Glomerular endothelial cell (primary cell): ENCODE measurements around the gene ADARB2. TPM values are rescaled to one million over a fixed set of nuclear protein-coding genes. Genes with fewer than 3 reads are reported as not detected.
"Not testable (repeated sequence)": the region's sequence is repeated elsewhere in the genome, so short reads cannot be mapped to it uniquely, and the experiment has no call there.

ENCODE experiments used
- DNase-seq: peaks from one replicate; pipeline ENCODE4 v3.0.0-alpha.2; 2011; ENCODE audit warnings: low read depth, low spot score; ENCODE audit errors: extremely low read depth
- total RNA-seq: library from RNA; depleted of rRNA; stranded (reverse); fragments of >200 nt; gene quantifications from 2 replicates; pipeline ENCODE4 v1.2.3, GENCODE V29; 2015

The ADARB2 gene
- total RNA-seq, 1 donor from 2014 or later = 0.23 TPM

- DNase-seq = no peak
Observed at GRCh38 chr10:1227510-1228402, 509.6 kb downstream of the ADARB2 start.

DNA sequence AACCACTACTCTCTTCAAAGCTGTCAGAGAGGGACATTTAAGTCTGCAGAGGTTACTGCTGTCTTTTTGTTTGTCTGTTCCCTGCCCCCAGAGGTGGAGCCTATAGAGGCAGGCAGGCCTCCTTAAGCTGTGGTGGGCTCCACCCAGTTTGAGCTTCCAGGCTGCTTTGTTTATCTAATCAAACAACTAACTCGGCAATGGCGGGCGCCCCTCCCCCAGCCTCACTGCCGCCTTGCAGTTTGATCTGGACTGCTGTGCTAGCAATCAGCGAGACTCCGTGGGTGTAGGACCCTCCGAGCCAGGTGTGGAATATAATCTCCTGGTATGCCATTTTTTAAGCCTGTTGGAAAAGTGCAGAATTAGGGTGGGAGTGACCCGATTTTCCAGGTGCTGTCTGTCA lies 510.4 kb downstream of the ADARB2 start:
- DNase-seq = not testable (repeated sequence)

- DNase-seq = not testable (repeated sequence)
Observed at GRCh38 chr10:1219874-1220273, 517.5 kb downstream of the ADARB2 start.

- no peak for DNase-seq
Observed at GRCh38 chr10:1217661-1218060, 519.7 kb downstream of the ADARB2 start.

GRCh38 chr10:1217237-1217587 lies 520.1 kb downstream of the ADARB2 start:
- DNase-seq = no peak

DNA sequence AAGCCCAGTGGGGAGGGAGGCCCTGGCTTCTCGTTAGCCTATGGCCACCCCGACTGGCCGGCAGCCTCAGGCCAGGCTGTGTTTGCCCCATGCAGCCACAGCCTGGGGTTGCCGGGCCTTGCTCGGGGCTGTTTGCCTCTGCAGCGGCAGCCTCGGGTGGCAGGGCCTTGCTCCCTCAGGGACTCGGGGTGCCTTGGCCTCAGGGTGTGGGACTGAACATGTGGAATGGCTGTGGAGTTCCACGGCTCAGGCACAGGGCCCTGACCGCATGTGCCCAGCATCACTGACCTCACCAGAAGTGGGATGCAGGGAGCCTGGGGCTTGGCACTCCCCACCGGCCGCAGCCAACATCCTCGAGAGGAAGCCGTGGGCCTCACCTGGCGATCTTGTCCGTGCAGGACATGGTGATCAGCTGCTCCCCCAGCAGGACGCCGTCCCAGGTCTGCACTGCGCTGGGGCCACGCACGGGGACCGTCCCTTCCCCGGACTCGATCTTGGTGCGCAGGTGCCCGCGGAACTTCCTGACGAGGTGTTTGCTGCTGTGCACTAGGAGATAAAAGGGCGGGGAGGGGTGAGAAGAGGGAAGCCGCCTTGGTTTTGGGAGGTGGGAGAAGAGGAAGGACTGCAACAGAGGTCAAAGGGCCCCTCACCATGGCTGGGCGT lies 520.6 kb downstream of the ADARB2 start:
- no peak for DNase-seq

DNA sequence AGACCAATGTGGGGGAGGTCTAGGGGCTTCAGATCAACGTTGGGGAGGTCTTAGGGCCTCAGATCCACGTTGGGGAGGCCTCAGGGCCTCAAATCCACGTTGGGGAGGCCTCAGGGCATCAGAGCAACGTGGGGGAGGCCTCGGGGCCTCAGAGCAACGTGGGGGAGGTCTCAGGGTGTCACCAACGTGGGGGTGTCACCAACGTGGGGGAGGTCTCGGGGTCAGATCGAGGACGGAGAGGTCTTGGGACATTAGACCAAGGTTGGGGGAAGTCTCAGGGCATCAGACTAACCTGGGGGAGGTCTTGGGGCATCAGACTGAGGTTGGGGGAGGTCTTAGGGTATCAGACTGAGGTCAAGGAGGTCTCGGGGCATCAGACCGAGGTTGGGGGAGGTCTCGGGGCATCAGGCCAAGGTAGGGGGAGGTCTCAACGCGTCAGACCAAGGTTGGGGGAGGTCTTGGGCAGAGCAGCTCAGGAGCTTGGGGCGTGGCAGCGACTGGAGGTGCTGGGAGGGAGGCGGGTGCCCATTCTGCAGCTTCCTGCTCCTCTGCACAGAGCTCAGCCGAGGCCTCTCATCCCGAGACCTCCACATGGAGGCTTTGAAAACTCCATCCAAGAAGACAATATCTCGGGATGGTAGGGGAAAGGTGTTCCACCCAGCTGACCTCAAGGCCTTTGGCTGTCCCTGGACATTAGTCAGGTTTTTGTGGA lies 521.3 kb downstream of the ADARB2 start:
- DNase-seq = no peak

GRCh38 chr10:1214882-1215540 lies 522.3 kb downstream of the ADARB2 start:
- DNase-seq = no peak

DNA sequence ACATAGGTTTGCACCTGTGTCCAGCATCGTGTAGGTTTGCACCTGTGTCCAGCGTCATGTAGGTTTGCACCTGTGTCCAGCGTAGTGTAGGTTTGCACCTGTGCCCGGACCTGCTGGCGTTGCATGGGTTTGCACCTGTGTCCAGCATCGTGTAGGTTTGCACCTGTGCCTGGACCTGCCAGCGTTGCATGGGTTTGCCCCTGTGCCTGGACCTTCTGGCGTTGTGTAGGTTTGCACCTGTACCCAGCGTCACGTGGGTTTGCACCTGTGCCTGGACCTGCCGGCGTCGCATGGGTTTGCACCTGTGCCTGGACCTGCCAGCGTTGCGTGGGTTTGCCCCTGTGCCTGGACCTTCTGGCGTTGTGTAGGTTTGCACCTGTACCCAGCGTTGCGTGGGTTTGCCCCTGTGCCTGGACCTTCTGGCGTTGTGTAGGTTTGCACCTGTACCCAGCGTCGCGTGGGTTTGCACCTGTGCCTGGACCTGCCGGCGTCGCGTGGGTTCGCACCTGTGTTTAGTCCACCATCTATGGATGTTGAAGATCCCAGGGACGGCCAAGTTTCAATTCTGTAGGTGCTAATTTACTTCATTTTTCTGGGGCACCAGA lies 523.2 kb downstream of the ADARB2 start:
- no peak for DNase-seq

DNA sequence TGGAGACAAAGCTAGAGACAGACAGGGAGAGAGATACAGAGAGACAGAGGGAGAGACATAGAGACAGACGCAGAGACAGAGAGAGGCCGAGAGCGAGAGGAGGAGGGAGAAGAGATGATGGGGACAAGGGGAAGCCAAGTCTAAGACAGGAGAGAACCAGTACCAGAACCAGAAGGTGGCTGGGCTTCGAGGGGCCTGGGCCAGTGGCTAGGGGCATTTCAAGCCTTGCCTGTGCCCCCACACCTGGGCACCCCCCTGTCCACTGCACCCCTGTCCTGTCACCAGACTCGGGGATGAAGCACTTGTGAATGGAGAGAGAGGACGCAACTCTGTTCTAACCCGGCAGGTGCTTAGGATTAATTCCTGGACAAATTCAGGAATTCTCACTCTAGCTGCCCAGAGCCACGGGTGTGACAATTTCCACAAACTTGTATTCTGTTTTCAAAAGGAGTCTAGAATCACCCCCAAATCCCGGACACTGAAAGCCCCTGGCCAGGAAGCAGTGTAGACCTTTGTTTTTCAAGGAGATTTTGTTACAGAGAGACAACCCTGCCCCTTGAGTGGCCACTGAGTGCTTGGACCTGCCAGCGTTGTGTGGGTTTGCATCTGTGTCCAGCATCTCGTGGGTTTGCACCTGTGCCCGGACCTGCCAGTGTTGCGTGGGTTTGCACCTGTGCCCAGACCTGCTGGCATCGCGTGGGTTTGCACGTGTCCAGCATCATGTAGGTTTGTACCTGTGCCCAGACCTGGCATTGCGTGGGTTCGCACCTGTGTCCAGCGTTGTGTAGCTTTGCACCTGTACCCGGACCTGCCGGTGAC lies 523.9 kb downstream of the ADARB2 start:
- no peak for DNase-seq

DNA sequence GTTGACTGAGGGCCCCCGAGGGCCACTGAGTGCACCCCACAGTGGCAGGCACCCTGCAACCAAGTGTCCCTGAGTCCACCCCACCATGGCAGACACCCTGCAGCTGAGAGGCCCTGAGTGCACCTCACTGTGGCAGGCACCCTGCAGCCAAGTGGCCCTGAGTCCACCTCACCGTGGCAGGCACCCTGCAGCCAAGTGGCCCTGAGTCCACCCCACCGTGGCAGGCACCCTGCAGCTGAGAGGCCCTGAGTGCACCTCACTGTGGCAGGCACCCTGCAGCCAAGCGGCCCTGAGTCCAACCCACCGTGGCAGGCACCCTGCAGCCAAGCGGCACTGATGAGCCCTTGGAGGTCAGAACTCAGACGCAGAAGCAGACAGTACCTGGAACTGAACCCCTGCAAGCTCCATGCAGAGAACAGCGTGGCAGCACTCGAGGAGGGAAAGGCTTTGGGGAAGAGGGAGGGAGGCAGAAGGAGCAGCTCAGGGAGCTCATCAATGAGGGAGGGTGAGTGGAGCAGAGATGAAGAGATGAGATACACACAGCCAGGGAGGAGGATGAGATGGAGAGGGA lies 524.7 kb downstream of the ADARB2 start:
- DNase-seq = no peak

DNA sequence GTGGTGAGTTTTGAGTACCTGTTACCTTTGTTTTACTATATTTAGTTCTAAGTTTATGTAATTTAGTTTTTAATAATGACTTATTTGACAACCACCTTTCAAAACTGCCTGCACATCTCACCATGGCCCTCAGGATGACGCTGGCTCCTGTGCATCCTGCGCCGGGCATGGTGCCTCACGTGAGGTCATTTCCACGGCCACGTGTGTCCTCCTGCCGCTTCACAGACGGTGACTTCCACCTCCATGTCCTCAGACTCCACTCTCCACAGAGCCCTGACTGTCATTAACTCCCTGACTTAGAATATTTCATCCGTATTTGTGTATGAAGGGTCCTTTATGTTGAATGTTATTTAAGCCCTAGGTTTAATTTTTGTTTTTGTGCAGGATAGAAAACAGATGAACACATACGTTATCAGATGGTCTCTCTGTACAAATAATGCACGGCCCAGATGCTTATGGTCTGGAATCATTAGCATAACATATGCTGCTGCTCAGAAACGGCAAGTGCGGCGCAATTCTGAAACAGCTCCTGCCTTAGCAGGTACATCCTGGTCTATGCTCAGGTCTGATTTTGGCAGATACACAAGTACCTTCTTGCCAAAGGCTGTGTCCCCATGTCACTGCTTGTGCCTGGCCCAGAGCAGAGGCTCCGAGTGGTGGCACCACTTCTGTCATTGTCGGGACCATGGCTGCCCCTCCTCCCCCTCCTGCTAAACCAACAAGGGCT lies 525.3 kb downstream of the ADARB2 start:
- DNase-seq = no peak

DNA sequence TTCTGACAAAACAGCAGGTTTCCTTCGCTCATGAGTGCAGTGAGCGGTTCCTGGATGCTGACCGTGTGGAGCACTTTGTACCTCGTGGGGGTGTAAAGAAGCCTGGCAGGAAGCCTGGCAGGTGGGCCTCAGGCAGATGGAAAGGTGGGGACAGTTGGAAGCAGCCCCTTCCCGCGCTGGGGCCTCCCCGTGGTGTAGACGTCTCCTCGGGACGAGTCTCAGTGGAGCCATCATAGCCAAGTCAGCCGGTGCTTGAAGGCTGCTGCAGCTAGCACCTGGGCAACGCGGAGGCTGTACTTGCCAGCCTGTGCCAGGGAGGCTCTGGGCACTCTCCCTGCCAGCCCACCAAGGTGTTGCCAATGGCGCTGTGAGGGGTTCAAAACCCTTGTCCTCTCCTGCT lies 526.7 kb downstream of the ADARB2 start:
- DNase-seq = no peak

- no peak for DNase-seq
Observed at GRCh38 chr10:1209355-1209979, 527.9 kb downstream of the ADARB2 start.

DNA sequence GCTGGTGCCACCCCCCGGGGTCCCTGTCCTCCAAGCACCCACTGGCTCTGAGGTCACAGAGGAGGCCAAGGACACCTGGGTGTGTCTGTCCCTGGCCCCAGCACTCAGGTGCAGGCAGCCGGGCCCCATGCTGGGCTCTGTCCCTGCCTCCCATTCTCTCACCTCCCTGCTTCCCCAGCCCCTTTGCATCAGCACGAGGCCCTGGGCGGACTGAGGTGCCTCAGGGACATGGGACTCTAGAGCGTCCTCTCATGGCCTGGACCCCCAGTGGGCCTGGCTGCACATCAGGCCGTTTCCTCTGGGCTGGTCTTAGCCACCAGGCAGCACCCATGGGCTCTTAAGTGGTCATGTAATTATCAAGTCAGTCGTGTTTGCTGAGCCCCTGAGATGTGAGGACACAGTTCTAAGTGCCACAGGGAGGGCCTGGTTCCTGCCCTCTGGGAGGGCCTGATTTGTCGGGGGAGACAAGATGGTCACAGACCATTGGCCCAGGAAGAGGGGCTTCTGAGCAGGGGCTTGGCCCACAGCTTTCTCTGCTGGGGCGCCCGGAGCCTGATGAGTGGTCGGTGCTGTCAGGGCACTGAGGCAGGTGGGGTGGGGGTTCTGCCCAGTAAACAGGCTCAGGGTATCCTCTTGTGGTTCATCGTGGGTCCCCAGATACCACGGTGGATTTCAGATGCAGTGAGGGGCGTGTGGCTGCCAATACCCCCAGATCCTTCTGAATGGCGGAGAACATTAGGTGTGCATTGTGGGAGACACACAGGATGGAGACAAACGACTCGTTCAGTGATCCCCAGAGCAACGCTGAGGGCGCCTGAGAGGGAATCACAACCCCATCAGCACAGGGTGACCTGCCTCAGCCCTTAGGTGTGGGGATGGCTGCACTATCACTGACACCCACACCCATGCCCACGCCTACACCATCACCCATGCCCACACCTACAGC lies 528.7 kb downstream of the ADARB2 start:
- no peak for DNase-seq

- DNase-seq = no peak
Observed at GRCh38 chr10:1206601-1207000, 530.7 kb downstream of the ADARB2 start.

DNA sequence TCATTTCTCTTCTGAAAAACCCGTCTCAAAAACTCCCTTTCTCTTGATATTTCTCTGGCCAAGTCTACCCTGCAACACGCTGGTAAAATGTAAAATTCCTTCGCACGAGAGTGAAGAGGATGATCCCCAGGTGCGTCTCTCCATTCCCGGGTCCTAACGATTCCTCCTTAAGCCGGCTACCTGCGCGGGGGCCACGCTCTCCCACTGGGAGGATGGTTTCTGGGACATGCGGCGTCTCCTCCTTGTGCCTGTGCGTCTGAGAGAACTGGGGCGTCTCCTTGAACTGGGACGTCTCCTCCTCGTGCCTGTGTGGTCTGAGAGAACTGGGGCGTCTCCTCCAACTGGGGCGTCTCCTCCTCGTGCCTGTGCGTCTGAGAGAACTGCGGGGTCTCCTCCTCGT lies 531.2 kb downstream of the ADARB2 start:
- no peak for DNase-seq
